ENCODE measurements around the gene ZBTB7C.

Gene ZBTB7C

DNA sequence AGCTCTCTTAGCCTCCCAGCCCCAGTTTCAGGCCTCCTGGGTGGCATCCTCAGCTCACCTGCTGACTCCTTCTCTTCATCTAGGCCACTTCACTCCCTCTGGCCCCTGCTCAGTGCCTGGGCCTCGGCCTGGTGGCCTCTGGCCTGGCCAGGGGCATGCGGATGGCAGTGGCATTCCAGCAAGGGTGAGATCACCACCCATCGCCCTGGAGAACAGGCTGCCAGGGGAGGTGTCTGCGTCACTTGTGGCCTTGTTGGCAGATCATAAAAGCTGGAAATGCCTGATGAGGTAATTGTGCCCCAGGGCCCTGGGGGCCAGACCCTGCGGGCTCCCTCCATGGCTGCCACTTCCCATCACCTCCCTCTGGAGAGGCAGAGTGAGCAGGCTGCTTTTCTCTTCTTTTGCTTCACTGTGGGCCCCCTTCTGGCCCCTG lies 406.2 kb downstream of the ZBTB7C start (continued):
- TF ChIP-seq, protein P1, sequence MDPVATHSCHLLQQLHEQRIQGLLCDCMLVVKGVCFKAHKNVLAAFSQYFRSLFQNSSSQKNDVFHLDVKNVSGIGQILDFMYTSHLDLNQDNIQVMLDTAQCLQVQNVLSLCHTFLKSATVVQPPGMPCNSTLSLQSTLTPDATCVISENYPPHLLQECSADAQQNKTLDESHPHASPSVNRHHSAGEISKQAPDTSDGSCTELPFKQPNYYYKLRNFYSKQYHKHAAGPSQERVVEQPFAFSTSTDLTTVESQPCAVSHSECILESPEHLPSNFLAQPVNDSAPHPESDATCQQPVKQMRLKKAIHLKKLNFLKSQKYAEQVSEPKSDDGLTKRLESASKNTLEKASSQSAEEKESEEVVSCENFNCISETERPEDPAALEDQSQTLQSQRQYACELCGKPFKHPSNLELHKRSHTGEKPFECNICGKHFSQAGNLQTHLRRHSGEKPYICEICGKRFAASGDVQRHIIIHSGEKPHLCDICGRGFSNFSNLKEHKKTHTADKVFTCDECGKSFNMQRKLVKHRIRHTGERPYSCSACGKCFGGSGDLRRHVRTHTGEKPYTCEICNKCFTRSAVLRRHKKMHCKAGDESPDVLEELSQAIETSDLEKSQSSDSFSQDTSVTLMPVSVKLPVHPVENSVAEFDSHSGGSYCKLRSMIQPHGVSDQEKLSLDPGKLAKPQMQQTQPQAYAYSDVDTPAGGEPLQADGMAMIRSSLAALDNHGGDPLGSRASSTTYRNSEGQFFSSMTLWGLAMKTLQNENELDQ (tag by site-specific recombination; IDR thresholded peaks at IDR 0.05; ENCODE audit: low read depth), result no peak
- no peak for TF ChIP-seq ZNF211 (tag by site-specific recombination; IDR thresholded peaks at IDR 0.05; ENCODE audit: low read depth)
- TF ChIP-seq, protein P2, sequence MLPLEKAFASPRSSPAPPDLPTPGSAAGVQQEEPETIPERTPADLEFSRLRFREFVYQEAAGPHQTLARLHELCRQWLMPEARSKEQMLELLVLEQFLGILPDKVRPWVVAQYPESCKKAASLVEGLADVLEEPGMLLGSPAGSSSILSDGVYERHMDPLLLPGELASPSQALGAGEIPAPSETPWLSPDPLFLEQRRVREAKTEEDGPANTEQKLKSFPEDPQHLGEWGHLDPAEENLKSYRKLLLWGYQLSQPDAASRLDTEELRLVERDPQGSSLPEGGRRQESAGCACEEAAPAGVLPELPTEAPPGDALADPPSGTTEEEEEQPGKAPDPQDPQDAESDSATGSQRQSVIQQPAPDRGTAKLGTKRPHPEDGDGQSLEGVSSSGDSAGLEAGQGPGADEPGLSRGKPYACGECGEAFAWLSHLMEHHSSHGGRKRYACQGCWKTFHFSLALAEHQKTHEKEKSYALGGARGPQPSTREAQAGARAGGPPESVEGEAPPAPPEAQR (tag by site-specific recombination; IDR thresholded peaks at IDR 0.05), result no peak
- no peak for TF ChIP-seq ZNF473 (tag by site-specific recombination; IDR thresholded peaks at IDR 0.05)
- TF ChIP-seq ZNF530 (tag by site-specific recombination; IDR thresholded peaks at IDR 0.05; ENCODE audit: low read depth), result no peak
- no peak for TF ChIP-seq ZNF19 (tag by site-specific recombination; IDR thresholded peaks at IDR 0.05; ENCODE audit: low read depth)
- TF ChIP-seq, protein P3, sequence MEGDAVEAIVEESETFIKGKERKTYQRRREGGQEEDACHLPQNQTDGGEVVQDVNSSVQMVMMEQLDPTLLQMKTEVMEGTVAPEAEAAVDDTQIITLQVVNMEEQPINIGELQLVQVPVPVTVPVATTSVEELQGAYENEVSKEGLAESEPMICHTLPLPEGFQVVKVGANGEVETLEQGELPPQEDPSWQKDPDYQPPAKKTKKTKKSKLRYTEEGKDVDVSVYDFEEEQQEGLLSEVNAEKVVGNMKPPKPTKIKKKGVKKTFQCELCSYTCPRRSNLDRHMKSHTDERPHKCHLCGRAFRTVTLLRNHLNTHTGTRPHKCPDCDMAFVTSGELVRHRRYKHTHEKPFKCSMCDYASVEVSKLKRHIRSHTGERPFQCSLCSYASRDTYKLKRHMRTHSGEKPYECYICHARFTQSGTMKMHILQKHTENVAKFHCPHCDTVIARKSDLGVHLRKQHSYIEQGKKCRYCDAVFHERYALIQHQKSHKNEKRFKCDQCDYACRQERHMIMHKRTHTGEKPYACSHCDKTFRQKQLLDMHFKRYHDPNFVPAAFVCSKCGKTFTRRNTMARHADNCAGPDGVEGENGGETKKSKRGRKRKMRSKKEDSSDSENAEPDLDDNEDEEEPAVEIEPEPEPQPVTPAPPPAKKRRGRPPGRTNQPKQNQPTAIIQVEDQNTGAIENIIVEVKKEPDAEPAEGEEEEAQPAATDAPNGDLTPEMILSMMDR (tag by site-specific recombination; IDR thresholded peaks at IDR 0.05), result no peak
- no peak for TF ChIP-seq ZNF10 (tag by site-specific recombination; IDR thresholded peaks at IDR 0.05)
- no peak for TF ChIP-seq ZNF792 (tag by site-specific recombination; IDR thresholded peaks at IDR 0.05)
- TF ChIP-seq, protein P4, sequence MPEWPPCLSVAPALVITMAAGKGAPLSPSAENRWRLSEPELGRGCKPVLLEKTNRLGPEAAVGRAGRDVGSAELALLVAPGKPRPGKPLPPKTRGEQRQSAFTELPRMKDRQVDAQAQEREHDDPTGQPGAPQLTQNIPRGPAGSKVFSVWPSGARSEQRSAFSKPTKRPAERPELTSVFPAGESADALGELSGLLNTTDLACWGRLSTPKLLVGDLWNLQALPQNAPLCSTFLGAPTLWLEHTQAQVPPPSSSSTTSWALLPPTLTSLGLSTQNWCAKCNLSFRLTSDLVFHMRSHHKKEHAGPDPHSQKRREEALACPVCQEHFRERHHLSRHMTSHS (tag by site-specific recombination; IDR thresholded peaks at IDR 0.05), result no peak
- TF ChIP-seq ZNF561 (tag by site-specific recombination; IDR thresholded peaks at IDR 0.05; ENCODE audit: borderline replicate concordance), result no peak
- TF ChIP-seq, protein P5, sequence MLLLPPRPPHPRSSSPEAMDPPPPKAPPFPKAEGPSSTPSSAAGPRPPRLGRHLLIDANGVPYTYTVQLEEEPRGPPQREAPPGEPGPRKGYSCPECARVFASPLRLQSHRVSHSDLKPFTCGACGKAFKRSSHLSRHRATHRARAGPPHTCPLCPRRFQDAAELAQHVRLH (tag by site-specific recombination; IDR thresholded peaks at IDR 0.05), result no peak
- TF ChIP-seq ZNF114 (tag by site-specific recombination; IDR thresholded peaks at IDR 0.05), result no peak
- TF ChIP-seq ZFP41 (tag by site-specific recombination; IDR thresholded peaks at IDR 0.05; ENCODE audit: borderline replicate concordance), result no peak
- peak; percentile 84 for TF ChIP-seq ZXDB (tag by site-specific recombination; IDR thresholded peaks at IDR 0.05)
- no peak for TF ChIP-seq ZNF670 (tag by site-specific recombination; IDR thresholded peaks at IDR 0.05; ENCODE audit: low read depth)
- 0 out of 2 replicates have a peak, but pooled peaks have one; percentile 62 for TF ChIP-seq ZNF184 (tag by site-specific recombination; IDR thresholded peaks at IDR 0.05)
- no peak for TF ChIP-seq ZNF426 (tag by site-specific recombination; IDR thresholded peaks at IDR 0.05)
- TF ChIP-seq, protein P6, sequence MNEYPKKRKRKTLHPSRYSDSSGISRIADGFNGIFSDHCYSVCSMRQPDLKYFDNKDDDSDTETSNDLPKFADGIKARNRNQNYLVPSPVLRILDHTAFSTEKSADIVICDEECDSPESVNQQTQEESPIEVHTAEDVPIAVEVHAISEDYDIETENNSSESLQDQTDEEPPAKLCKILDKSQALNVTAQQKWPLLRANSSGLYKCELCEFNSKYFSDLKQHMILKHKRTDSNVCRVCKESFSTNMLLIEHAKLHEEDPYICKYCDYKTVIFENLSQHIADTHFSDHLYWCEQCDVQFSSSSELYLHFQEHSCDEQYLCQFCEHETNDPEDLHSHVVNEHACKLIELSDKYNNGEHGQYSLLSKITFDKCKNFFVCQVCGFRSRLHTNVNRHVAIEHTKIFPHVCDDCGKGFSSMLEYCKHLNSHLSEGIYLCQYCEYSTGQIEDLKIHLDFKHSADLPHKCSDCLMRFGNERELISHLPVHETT (tag by site-specific recombination; IDR thresholded peaks at IDR 0.05), result peak; percentile 63
- no peak for TF ChIP-seq ZNF830 (tag by site-specific recombination; IDR thresholded peaks at IDR 0.05; ENCODE audit: low read depth)
- TF ChIP-seq ZNF785 (tag by site-specific recombination; IDR thresholded peaks at IDR 0.05), result no peak
- no peak for TF ChIP-seq ZNF658 (tag by site-specific recombination; IDR thresholded peaks at IDR 0.05)
- no peak for TF ChIP-seq ZNF776 (tag by site-specific recombination; IDR thresholded peaks at IDR 0.05; ENCODE audit: borderline replicate concordance)
- TF ChIP-seq IKZF3 (tag by site-specific recombination; IDR thresholded peaks at IDR 0.05), result peak; percentile 75
- no peak for TF ChIP-seq ZNF791 (tag by site-specific recombination; IDR thresholded peaks at IDR 0.05)
- TF ChIP-seq ZNF843 (tag by site-specific recombination; IDR thresholded peaks at IDR 0.05), result peak; percentile 61
